HG03457 (cell line): Measurements from ENCODE around the gene GCG.

Experiments
- ATAC-seq: cut with Tn5 transposase; IDR thresholded peaks from one replicate; pipeline ENCODE4 v1.9.1; 2021; ENCODE audit warnings: moderate number of reproducible peaks; ENCODE audit not compliant: unreplicated experiment

The GCG gene

GRCh38 chr2:162103443-162104009 is 48.5 kb downstream of the GCG start:
- no peak for ATAC-seq

GRCh38 chr2:162100579-162100978 is 51.5 kb downstream of the GCG start:
- no peak for ATAC-seq

- no peak for ATAC-seq
These were observed 52.2 kb downstream of the GCG start for GRCh38 chr2:162099836-162100235.
